LNCaP clone FGC (cell line): ENCODE results near the gene NATD1.
A peak's percentile ranks its signal among the peaks of the same experiment; 100 is the strongest.

ENCODE experiments used
- DNase-seq: peaks from one replicate; pipeline ENCODE4 v3.0.0-alpha.2; 2011; ENCODE audit warnings: low read depth
- H3K4me3 ChIP-seq: 2 replicates; pipeline ENCODE4 v1.5.1; 2011; ENCODE audit warnings: mild to moderate bottlenecking, low read depth, low read length, control low read depth
- TF ChIP-seq, protein P1 (sequence below): IDR thresholded peaks from 2 replicates; pipeline ENCODE4 v1.5.1; 2012; ENCODE audit warnings: mild to moderate bottlenecking; ENCODE audit not compliant: control insufficient read depth, insufficient read depth; ENCODE audit errors: extremely low read depth

NATD1 gene, protein sequence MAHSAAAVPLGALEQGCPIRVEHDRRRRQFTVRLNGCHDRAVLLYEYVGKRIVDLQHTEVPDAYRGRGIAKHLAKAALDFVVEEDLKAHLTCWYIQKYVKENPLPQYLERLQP

DNA sequence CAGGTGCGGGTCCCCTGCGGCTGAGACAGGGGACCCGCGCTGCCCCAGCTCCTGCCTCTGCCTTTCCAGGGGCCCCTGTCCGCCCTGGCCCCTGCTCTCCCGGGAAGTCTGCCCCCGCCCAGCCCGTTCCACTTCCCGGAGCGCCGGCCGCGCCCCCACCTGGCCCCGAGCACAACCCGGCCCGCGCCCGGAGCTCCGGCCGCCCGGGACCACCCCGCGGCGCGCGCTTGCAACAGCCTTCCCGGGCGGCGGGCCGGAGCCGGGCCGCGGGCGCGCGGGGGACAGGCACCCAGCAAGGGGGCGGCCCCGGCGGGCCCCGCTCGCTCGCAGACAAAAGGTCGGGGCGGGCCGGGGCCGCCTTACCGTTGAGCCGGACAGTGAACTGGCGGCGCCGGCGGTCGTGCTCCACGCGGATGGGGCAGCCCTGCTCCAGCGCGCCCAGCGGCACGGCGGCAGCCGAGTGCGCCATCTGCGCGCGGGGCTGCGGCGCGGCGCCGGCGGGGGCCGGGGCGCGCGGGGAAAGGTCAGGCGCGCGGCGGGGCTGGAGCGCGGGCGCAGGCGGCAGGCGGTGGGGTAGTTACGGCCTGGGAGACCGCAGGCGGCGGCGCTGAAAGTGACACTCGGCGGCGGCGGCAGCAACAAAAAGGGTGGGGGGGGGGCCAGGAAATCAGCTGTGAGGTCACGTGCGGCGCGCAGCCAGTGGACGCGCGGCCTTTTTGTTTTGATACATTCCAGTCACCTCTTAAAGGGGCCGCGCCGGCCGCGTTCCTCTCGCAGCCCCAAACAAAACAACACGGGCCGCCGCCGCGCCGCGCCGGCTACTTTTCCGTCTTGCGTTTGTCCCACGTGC is at the start of gene NATD1:
TSS of gene NATD1 (minus strand) at position 615 of the 850 bp plus-strand sequence. CDS start at position 469, 146 bp downstream.
- DNase-seq: peak; percentile 46
- H3K4me3 ChIP-seq: peak within 1 kb of the TSS; percentile 57
- TF ChIP-seq, protein P1, sequence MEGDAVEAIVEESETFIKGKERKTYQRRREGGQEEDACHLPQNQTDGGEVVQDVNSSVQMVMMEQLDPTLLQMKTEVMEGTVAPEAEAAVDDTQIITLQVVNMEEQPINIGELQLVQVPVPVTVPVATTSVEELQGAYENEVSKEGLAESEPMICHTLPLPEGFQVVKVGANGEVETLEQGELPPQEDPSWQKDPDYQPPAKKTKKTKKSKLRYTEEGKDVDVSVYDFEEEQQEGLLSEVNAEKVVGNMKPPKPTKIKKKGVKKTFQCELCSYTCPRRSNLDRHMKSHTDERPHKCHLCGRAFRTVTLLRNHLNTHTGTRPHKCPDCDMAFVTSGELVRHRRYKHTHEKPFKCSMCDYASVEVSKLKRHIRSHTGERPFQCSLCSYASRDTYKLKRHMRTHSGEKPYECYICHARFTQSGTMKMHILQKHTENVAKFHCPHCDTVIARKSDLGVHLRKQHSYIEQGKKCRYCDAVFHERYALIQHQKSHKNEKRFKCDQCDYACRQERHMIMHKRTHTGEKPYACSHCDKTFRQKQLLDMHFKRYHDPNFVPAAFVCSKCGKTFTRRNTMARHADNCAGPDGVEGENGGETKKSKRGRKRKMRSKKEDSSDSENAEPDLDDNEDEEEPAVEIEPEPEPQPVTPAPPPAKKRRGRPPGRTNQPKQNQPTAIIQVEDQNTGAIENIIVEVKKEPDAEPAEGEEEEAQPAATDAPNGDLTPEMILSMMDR: peak; percentile 9; the same call in 1 of the 2 replicates

DNA sequence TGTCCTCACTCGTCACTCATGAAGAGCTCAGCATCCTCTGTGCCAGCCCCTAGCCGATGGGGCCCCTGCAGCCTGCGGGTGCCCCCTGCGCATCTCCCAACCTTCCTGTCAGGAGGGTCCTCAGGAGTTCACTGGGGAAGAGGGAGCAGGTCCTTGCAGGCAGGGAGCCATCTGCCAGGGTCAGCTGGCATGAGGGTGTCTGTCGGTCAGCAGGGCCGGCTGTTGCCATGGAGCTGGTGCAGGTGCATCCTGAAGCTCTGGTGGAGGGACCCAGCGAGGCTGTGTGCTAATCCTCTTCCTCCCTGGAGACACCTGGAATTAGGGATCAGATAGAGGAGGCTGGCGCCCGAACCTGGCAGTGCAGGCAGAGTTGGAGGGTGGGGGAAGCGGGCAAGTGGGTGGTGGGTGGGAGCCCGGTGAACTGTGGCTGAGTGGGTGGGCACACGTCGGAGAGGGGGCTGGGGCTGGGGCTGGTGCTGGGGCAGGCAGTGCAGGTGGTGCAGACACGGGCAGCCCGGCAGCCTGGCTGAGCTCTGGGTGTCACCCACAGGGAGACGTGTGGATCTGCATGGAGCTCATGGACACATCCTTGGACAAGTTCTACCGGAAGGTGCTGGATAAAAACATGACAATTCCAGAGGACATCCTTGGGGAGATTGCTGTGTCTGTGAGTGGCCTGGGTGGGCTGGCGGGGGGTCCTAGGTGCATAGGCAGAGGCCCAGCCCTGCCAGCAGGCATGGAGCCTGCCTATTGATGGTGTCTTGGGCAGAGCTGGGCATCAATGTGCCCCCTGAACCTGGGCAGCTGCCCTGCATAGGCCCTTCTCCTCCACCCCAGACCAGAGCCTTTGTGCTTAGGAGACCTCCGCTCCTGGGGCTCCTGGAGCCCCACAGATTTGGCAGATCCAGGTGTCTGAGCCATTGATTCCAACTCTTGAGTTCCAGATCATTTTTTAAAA is 48.7 kb upstream of the NATD1 start:
- no peak overlapping the region for H3K4me3 ChIP-seq
- no peak for DNase-seq
- TF ChIP-seq, protein P1: no peak

GRCh38 chr17:21300601-21301571 is 47.7 kb upstream of the NATD1 start:
- no peak overlapping the region for H3K4me3 ChIP-seq
- DNase-seq: no peak
- TF ChIP-seq, protein P1: no peak

DNA sequence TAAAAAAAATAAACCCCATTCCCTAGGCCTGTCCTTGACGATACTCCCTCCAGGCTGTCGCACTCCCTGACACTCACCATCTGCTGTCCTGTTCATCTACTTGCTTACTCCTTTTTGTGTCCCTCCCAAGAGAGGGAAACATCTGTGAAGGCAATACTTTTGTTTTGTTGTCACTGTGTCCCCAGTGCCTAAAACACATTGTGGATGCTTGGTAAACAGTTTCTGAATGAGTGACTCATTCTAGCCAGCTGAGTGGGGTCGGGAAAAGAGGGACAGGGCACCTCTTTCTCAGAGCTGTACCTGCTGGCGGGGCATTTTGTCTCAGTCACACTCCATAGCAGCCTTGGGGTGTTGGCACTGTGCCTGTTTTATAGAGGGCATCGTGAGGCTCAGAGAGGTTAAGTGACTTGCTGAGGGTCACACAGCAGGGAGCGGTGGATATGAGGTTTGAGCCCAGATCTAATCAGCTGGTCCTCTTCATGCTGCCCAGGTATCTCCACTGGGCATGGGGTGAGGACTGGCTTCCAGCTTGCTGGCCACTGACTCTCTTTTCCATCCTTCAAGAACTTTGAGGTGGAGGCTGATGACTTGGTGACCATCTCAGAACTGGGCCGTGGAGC is 46.9 kb upstream of the NATD1 start:
- TF ChIP-seq, protein P1: no peak
- H3K4me3 ChIP-seq: no peak overlapping the region
- DNase-seq: no peak

- DNase-seq: no peak
- TF ChIP-seq, protein P1: no peak
- no peak overlapping the region for H3K4me3 ChIP-seq
Measured at GRCh38 chr17:21298983-21299519, 45.8 kb upstream of the NATD1 start.
